GM18511 (cell line): Measurements from ENCODE around the gene CHSY1.

Experiments used
- ATAC-seq: cut with Tn5 transposase; IDR thresholded peaks from one replicate; pipeline ENCODE4 v1.9.1; 2021; ENCODE audit warnings: mild to moderate bottlenecking, moderate library complexity; ENCODE audit not compliant: unreplicated experiment

The CHSY1 gene

DNA sequence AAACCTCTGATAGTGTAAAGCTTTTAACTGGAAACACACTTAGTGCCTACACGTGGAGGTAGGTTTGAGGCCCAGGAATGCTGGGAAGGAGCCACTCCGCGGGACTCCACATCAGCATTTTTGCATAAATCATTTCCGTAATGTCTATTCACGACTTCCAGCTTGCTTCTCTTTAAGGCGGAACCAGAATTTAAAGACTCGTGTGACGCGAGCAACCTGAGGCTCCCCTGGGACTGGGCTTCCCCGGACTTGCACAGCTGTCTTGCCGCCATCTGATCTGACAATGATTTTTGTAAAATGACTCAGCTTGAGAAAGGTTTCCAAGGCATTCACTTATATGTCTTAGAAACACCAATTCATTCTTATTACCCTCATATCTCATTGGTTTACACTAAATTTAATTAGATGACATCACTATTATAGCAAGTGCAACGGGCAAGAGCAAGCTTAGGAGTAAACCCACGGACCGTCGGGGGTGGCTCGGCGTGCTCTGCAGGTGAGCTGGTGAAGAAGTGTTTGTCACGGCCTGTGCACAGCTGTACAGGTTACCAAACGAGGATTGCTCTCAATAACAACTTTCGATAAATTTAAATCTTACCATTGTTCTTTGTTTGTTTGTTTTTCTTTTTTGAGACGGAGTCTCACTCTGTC is 95.2 kb downstream of the CHSY1 start:
- peak; percentile 91 for ATAC-seq

DNA sequence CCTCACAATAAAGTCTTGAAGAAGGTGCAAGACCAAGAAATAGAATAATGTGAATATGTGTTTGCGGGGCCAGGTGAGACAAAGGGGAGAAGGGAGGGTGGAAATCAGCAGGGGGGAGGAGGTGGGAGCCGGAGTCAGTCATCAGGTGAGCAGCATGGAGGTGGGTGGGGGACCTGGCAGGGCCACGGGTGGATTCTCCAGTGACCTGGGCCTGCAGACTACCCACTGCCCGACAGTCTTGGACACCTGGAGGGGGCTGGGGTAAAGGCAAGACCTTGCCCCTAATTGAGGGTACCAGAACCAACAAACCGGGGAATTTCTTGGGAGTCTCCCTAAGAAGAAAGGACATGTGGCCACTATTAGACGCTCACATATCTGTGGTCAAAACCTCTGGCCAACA is 95.8 kb downstream of the CHSY1 start:
- no peak for ATAC-seq

DNA sequence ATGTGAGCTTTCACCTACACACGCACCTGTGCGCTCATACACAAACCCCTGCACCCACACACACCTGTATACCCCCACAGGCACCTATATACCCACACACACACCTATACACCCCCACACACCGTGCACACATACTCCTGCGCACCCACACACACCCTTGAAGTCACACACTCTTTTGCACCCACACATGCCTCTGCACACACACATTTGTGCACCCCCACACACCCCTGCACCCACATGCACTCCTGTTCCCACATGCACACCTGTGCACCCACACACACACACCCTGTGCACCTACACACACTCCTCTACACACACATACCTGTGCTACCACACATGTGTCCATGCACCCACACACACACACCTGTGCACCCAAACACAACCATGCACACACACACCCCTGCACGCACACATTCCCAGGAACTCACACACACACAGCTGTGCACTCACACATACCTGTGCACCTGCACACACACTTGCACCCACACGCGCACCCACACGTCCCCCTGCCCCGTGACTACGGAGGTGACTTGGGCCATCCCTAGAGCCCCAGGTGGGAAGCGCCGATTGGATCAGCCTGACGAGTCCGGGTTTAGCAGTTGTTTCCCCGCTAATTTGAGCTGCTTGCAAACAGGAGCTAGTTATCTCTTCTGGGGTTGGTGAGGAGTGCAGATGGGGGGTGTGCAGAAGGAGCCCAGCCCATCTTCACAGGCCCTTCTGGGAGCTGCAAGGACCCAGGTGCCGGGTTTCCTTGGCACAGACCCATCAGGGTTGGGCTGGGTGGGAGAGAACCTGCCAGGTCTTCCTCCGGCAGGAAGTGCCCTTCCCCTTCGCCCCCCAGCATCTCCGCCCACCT is 97.8 kb downstream of the CHSY1 start:
- no peak for ATAC-seq

DNA sequence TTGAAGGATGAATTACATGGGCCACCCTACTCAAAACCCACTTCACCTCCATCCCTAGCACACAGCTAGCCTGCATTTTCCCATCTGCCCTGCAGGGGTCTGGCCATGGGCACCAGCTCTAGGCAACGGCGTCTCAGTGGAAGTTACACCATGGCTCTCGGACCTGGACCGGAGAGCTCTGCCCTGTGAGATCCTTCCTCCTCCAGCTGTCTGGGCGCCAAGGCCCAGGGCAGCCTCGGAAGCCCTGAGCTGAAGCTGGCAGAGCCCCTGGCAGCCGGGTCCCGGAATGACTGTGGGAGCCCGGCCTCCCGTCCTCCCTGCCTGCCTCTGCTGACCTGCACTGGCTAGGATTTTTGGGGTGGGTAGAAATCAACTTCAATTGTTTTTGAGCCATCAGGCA is 98.9 kb downstream of the CHSY1 start:
- ATAC-seq: no peak

DNA sequence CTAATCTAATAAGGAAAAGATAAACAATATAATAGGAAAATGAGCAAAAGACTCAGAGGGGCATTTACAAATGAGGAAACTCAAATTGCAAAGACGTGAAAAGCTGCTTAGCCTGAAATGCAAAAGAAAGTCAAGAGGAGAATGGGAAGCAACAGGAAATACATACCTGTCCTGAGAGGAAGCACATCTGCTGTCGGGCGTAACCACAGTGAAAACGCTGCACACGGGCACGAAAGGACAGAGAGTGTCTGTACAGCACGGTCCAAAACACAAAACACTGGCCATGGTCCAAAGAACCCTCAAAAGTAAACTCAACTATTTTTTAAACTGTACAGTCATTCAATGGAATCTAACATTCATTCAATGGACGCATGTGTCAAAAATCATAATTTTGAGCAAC is 100.6 kb downstream of the CHSY1 start:
- no peak for ATAC-seq

DNA sequence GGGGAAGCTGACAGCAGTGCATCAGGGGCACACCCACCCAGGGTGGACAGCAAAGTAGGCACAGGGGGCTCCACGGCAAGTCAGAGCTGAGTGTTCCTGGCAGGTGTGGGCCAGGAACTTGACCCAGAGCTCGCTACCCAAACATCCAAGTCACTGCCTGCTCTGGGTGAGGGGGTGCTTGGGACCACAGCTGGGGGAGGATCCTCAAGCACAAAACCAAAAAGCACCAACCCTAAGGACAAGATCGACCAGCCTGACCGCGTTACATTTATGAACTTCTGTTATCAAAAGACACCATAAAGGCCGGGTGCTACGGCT is 101.2 kb downstream of the CHSY1 start:
- no peak for ATAC-seq

DNA sequence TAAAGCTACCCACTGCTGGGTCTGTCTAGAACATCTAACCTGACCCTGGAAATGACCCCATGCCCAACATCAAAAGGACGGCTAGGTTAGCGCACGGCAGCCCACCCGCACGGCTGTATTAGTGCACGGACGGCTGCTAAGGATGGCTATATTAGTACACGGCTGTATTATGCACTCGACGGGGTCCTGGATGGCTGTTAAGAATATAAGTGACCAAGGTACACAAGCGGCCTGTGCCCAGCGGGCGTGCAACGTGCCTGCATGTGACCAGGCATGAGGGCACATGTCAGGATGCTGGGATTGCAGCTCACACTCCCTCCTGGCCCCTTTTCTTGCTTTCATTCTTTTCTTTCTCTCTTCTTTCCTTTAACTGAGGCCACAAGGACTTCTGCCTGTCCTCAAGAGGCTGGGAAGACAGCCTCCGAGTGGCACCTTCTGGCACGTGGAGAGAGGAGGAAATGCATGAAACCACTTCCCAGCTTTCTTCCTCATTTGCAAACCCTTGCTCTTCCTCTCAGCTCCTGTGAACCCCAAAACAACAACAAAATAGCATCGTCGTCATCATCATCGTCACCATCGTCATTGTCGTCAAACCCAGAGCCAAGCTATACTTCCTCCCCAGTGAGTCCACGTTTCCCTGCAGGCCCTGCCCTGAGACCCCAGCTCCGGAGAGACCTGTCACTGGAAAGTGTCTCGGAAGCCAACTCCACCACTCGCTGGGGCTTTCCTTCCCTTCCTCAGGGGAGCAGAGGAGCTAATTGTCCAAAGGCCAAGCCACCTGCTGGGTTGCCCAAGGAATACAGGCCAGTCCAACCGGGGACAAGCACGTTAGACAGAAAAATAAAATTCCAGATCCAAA is 101.8 kb downstream of the CHSY1 start:
- ATAC-seq: no peak

DNA sequence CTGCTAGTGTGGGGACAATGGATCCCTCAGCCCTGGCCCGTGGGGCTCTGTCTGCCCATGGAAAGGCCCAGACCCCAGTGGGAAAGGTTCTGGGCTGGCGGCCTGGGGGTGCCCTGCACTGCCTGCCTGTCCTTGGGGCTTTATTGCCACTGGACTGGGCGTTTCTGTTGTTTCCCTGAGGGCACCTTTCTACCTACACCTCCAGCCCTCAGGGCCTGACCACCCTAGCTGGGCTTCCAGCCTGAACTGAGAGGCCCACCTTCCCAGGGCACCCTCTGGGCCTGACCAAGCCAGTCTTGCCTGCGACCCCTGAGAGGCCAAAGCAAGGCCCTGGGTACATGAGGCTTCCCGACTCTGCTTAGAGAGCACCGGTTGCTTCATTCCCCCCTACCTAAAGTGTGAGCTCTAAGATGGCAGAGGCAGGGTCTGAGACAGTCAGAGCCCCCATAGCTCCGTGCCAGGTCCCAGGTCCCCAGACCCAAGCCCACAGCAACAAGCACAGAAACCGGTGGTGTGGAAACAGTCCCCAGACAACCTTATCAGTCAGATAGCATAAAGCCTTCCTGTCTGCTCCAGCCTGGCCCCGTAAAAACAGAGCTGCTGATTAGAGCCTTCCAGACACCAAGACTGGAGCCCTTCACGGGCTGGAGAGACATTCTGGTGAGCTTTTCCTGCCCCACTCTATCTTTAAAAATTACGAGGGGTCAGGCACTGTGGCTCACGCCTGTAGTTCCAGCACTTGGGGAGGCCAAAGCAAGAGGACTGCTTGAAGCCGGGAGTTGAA is 102.8 kb downstream of the CHSY1 start:
- no peak for ATAC-seq

DNA sequence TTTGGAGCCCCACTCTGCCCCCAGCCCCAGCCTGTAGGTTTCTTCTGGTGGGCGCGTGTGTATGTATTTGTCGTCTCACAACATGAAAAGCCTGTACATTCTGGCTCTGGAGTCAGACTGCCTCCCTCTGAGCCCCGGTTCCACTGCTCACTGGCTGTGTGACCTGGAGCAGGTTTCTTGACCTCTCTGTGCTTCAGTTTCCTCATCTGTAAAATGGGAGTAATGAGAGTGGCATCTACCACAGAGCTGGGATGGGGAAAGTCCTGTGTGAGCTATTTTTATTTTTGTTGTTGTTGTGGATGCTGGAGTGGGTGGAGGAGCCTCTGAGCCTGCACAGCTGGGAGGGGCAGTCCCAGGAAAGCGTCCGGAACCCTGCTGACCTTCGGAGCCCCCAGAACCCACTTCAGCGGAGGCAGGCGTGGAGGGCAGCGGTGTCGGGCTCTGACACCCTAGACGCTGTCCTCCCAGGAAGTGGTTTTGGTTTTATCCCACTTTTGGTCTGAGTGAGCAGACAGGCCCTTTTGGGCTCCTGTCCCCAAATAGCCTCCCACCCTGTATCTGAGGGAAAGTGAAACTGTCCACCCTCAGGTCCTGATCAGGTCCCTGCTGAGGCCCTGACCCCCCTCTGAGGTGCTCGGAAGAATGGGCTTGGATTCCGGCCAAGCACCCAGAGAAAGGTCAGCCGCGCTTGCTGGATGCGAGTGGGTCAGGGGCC is 103.5 kb downstream of the CHSY1 start:
- ATAC-seq: no peak

DNA sequence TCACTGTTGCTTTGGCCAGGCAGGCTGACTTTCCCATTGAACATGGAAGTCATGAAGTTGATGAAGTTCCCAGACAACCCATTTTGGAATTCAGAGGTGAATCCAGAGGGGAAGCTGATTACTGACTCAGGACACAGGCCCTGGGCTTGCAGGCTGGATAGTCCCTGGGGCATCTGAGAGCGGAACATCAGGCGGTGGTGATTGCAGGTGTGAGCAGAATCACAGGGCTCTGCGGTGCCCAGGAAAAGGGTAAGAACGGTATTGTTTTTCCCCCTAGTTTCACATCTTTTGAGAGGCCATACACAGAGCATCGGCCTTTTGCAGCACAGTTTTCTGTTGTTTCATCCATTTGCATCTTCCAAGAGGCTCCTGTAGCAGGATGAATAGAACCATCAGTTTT is 104.7 kb downstream of the CHSY1 start:
- no peak for ATAC-seq

DNA sequence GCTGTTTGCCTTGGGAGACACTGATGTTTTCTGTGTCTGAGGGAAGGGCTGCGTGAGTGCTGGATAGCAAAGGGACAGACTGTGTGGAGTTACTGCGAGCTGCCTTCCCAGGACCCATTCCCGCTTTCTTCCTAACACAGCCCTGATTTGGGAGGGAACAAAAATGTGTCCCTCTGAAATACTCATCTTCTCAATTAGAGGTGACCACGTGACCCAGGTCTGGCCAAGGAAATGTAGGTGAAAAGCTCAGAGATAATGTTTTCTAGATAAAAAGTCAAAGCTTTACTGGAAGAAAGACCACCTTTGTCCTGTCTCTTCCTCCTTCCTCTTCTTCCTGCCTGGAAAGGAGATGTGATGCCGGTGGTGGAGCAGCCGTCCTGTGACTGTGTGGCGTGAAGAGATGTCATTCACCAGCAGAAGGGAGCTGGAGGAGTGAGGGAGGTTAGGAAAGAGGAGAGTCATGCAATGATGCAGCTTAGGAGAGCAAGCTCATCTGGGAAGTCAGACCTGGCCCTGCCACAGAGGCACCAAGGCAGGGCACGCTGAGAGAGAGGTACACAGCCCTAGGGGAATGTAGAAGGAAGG is 105.6 kb downstream of the CHSY1 start:
- no peak for ATAC-seq

DNA sequence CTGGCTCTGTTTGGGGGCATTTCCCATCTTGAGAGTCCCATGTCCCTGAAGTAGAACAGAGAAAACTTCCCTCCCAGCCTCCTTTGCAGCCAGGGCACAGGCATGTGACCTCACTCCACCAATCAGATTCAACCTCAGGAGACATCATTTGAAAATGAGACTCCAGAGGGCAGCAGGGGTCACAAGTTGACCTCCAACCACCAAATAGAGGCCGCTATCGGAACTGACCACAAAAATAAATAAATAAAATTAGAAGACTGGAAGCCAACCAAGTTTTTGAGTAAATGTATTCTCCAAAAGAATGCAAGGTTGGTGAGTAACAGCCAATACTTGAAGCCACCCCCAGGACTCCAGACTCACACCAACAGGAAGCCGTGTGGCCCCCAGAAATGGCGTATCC is 106.5 kb downstream of the CHSY1 start:
- no peak for ATAC-seq

DNA sequence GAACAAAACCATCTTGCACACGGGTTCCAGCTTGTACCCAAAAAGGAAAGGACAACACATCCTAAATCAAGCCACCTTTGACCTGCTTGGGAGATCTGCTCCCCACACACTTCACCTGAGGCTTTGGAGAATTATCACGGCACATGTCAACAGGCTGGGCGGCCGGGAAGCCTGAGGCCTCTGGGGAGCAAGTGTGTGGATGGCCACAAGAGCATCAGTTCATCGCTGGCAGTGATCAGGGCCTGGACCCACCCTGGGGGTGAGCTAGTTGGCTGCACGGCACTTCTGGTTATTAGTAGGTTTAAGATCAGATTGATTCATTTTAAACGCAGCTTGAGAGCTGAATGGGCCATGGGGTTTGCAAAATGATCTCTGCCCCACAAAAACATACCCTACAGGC is 108.5 kb downstream of the CHSY1 start:
- no peak for ATAC-seq

DNA sequence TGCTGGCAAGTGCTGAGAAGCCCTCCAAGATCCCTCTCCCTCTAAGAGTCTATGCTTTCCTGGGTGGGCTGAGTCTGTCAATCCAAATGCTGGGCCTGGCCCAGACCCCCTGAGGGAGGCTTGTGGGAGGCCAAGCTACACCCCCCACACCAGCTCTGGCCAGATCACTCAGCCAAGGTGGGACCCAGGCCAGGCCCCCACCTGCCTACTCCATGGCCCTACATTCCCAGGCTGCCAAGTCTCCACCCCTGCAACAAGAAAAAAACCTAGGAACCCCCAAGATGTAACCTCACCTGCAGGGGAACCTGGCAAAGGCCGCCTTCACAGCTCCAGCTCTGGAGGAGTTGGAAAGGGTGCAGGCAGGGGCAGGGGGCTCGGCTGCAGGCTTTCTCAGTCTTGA is 109.1 kb downstream of the CHSY1 start:
- ATAC-seq: no peak

DNA sequence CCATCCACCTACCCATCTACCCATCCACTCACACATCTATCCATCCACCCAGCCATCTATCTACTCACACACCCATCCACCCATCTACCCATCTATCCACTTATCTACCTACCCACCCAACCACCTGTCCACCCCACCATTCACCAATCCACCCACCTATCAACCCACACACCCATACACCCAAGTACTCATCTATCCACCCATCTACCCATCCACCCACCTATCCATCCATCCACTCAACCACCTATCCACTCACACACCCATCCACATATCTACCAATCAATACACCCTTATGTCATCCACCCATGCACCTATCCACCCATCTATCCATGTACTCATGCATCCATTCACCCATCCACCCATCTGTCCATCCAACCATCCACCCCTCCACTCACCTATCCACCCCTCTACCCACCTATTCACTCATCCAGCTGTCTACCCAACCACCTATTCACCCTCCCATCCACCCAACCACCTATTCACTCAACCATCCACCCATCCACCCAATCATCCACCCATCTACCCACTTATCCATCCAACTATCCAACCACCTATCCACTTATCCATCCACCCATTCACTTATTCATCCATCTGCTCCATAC is 109.8 kb downstream of the CHSY1 start:
- ATAC-seq: no peak

DNA sequence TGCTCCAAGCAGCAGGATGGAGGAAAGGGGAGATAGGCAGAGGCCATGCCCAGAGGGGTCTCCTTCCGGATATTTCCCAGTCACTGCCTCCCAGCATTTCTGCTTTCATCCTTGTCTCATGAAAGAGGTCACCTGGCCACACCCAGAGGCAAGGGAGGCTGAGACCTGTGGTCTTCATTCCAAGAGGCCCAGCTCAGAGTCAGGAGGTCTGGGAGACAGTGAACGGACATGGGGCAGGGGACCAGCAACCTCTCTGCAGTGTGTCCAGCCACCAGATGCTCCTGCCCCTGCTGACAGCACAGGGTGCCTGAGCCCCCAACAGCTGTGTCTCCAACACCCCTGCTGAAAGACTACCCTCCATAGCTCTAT is 111.2 kb downstream of the CHSY1 start:
- no peak for ATAC-seq

DNA sequence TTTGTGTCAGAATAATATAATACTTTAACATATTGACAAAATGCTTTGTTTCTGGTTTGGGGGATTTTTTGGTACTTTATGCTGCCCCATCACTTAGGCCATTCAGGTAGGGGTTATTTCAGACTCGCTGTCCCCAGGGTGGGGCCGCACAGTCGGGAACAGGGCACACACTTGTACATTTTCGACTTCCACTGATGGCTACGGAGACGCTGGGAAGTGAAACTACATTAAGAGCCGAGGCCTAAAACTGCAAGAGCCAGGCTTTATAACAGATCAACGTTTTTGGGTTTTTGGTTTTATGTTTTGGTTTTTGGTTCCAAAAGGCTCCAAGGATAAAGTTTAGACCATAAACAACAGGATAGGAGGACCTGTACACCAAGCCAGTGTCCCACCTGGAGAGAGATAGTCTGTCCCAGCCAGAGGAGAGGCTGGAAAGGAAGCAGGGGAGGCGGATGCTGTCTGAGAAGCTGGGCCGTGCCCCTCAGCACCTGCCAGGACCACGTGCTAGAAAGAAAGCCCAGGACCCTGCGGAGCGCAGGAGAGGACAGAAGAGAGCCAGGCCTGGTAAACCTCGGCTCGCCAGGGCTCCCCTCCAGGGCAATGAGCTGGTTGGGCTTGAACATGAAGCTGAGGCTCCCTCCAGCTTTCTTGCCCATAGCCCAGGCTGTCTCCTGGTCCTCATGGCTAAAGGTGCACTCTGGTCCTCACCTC is 111.7 kb downstream of the CHSY1 start:
- no peak for ATAC-seq

DNA sequence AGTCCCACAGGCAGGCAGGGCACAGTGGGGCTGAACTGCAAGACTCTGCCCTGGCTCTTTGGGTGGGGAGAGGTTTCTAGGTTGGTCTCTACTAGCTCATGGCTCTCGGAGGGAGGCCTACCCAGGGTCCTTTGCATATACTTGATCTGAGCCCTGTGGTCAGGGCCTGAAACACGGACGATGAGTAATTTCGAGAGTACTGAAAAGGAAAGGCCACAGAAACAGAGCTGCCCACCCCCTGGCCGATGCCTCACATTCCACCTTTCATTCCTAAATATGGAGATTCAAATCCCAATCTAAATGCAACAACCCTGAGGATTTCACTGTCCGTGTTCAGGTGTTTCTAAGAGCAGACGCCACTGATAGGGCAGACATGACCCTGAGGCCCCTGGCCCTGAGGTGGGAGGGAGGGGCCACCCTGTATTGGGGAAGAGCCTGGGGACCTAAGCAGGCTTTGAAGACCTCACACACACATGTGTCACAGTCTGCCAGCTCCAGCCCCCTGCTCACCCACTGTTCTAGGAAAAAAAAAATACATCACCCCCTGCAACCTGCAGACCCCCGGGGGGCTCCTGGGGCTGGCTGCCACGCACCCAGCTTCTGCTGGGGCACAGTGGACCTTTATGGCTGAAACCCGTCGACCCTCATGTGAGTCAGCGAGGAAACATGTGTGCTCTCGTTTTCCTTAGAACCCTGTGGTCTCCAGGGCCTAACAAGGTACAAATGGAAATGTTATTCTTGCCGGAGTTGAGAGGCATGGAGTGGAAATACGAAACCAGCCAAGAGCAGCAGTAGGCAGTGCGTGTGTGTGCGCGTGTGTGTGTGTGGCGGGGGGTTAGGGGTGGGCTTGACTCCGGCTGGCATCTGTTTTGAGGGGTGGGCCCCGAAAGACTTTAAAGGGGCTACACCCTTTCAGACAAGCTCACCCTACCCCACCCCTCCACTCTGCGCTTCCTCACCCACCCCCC is 112.7 kb downstream of the CHSY1 start:
- ATAC-seq: peak; percentile 61
